ENCODE measurements around the gene DNPEP.
A peak's percentile ranks its signal among the peaks of the same experiment; 100 is the strongest.

The DNPEP gene

GRCh38 chr2:219381448-219381847 lies 6.3 kb downstream of the DNPEP start:
- TF ChIP-seq, protein P1, sequence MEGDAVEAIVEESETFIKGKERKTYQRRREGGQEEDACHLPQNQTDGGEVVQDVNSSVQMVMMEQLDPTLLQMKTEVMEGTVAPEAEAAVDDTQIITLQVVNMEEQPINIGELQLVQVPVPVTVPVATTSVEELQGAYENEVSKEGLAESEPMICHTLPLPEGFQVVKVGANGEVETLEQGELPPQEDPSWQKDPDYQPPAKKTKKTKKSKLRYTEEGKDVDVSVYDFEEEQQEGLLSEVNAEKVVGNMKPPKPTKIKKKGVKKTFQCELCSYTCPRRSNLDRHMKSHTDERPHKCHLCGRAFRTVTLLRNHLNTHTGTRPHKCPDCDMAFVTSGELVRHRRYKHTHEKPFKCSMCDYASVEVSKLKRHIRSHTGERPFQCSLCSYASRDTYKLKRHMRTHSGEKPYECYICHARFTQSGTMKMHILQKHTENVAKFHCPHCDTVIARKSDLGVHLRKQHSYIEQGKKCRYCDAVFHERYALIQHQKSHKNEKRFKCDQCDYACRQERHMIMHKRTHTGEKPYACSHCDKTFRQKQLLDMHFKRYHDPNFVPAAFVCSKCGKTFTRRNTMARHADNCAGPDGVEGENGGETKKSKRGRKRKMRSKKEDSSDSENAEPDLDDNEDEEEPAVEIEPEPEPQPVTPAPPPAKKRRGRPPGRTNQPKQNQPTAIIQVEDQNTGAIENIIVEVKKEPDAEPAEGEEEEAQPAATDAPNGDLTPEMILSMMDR (IDR thresholded peaks at IDR 0.05) = no peak
- Histone ChIP-seq H2AFZ (no peak overlapping the region), H3K9ac (no peak overlapping the region), H3K36me3 (ENCODE audit: control insufficient read depth, insufficient read depth, low read length) (no peaks in the 10 kb centered on the region), H3K4me2 (ENCODE audit: low read length) (no peak overlapping the region), H3K27me3 (ENCODE audit: control insufficient read depth, insufficient read depth, low read length) (no peaks in the 10 kb centered on the region), H3K9me3 (ENCODE audit: control insufficient read depth, low read length) (no peaks in the 10 kb centered on the region), H3K79me2 (no peaks in the 10 kb centered on the region), H3K27ac (no peak overlapping the region), H3K4me3 (ENCODE audit: low read depth, low read length) (no peak overlapping the region), H3K4me1 (no peaks in the 10 kb centered on the region)

DNA sequence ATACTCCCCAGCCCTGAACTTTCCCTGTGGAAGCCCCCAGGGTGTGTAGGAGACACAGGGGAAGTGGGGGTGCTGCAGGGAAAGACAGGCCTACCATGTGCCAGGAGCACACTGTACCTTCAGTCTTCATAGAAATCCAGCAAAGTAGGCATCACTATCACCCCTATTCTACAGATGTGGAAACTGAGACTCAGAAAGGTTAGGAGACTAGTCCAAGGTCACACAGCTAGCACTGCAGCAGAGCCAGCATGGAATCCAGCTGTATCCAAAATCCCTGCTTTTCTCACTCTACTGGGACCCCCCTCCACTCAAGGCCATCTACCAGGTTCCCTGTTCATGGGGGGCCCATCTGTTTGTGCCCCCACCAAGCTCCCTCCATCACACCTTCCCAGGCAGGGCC lies 6.8 kb downstream of the DNPEP start:
- no peak overlapping the region for H3K4me2 ChIP-seq (ENCODE audit: low read length)
- H3K4me3 ChIP-seq (ENCODE audit: low read depth, low read length) = no peak overlapping the region
- H3K4me1 ChIP-seq = no peaks in the 10 kb centered on the region
- no peaks in the 10 kb centered on the region for H3K9me3 ChIP-seq (ENCODE audit: control insufficient read depth, low read length)
- no peaks in the 10 kb centered on the region for H3K27me3 ChIP-seq (ENCODE audit: control insufficient read depth, insufficient read depth, low read length)
- no peaks in the 10 kb centered on the region for H3K36me3 ChIP-seq (ENCODE audit: control insufficient read depth, insufficient read depth, low read length)
- no peaks in the 10 kb centered on the region for H3K79me2 ChIP-seq
- H3K27ac ChIP-seq = no peak overlapping the region
- no peak overlapping the region for H2AFZ ChIP-seq
- TF ChIP-seq, protein P1 (IDR thresholded peaks at IDR 0.05) = no peak
- no peak overlapping the region for H3K9ac ChIP-seq

GRCh38 chr2:219378163-219378851 lies 9.4 kb downstream of the DNPEP start:
- TF ChIP-seq, protein P1 (IDR thresholded peaks at IDR 0.05) = no peak
- Histone ChIP-seq H3K9me3 (ENCODE audit: control insufficient read depth, low read length) (no peaks in the 10 kb centered on the region), H3K79me2 (no peaks in the 10 kb centered on the region), H3K36me3 (ENCODE audit: control insufficient read depth, insufficient read depth, low read length) (no peaks in the 10 kb centered on the region), H3K4me3 (ENCODE audit: low read depth, low read length) (no peak overlapping the region), H3K27ac (no peak overlapping the region), H3K27me3 (ENCODE audit: control insufficient read depth, insufficient read depth, low read length) (no peaks in the 10 kb centered on the region), H3K4me2 (ENCODE audit: low read length) (no peak overlapping the region), H2AFZ (no peak overlapping the region), H3K9ac (no peak overlapping the region), H3K4me1 (no peaks in the 10 kb centered on the region)

DNA sequence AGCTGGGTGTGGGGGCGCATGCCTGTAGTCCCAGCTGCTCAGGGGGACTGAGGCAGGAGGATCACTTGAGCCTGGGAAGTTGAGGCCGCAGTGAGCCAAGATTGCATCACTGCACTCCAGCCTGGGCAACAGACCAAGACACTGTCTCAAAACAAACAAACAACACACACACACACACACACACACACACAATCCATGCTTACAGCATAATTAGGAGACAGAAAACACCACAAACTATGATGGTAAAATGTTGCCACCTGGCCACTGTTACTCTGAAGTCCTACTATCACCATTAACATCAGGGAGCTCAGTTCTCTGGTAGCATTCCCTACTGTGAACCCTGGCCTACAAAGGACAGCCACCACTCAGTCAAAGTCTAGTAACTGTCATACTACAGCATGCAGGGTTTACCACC lies 18.3 kb downstream of the DNPEP start:
- Histone ChIP-seq H3K4me2 (ENCODE audit: low read length) (no peak overlapping the region), H3K4me3 (ENCODE audit: low read depth, low read length) (no peak overlapping the region), H3K79me2 (no peaks in the 10 kb centered on the region), H3K27ac (no peak overlapping the region), H3K9me3 (ENCODE audit: control insufficient read depth, low read length) (no peaks in the 10 kb centered on the region), H3K4me1 (peaks cover 3% of the 10 kb centered on the region), H3K9ac (no peak overlapping the region), H3K36me3 (ENCODE audit: control insufficient read depth, insufficient read depth, low read length) (no peaks in the 10 kb centered on the region), H2AFZ (no peak overlapping the region), H3K27me3 (ENCODE audit: control insufficient read depth, insufficient read depth, low read length) (no peaks in the 10 kb centered on the region)
- TF ChIP-seq, protein P1 (IDR thresholded peaks at IDR 0.05) = no peak

- H3K4me1 ChIP-seq = peaks cover 3% of the 10 kb centered on the region
These were observed 19.0 kb downstream of the DNPEP start for GRCh38 chr2:219368690-219369191.

More at GRCh38 chr2:219368690-219369191, 19.0 kb downstream of the DNPEP start:
- no peak overlapping the region for H2AFZ ChIP-seq
- no peaks in the 10 kb centered on the region for H3K36me3 ChIP-seq (ENCODE audit: control insufficient read depth, insufficient read depth, low read length)
- no peaks in the 10 kb centered on the region for H3K27me3 ChIP-seq (ENCODE audit: control insufficient read depth, insufficient read depth, low read length)
- TF ChIP-seq, protein P1 (IDR thresholded peaks at IDR 0.05) = no peak
- H3K4me3 ChIP-seq (ENCODE audit: low read depth, low read length) = peak overlapping the region; percentile 38
- peak overlapping the region; percentile 20 for H3K27ac ChIP-seq
- peak overlapping the region; percentile 79 for H3K4me2 ChIP-seq (ENCODE audit: low read length)
- no peaks in the 10 kb centered on the region for H3K79me2 ChIP-seq
- no peak overlapping the region for H3K9ac ChIP-seq
- H3K9me3 ChIP-seq (ENCODE audit: control insufficient read depth, low read length) = no peaks in the 10 kb centered on the region

Measured in parathyroid adenoma (tissue), 2 donors.